GM10266 (cell line): Measurements from ENCODE around the gene IPPK.

ENCODE experiments used
- DNase-seq: peaks from one replicate; pipeline ENCODE4 v3.0.0; 2012; ENCODE audit errors: extremely low spot score
- CTCF ChIP-seq: IDR thresholded peaks from 2 replicates; pipeline ENCODE4 v1.5.1; 2012; ENCODE audit warnings: mild to moderate bottlenecking, low read depth; ENCODE audit not compliant: control insufficient read depth, insufficient read depth; ENCODE audit errors: missing control alignments

The IPPK gene

GRCh38 chr9:92617951-92618510, 51.9 kb downstream of the IPPK start:
- no peak for DNase-seq
- TF ChIP-seq CTCF = no peak

GRCh38 chr9:92617195-92617813, 52.6 kb downstream of the IPPK start:
- TF ChIP-seq CTCF = no peak

GRCh38 chr9:92616655-92617111, 53.2 kb downstream of the IPPK start:
- TF ChIP-seq CTCF = no peak
- no peak for DNase-seq

More at GRCh38 chr9:92617195-92617813, 52.6 kb downstream of the IPPK start:
- no peak for DNase-seq

- TF ChIP-seq CTCF = no peak
- no peak for DNase-seq
These were observed 53.7 kb downstream of the IPPK start for GRCh38 chr9:92616199-92616641.

GRCh38 chr9:92615790-92616189, 54.1 kb downstream of the IPPK start:
- DNase-seq = no peak
- no peak for TF ChIP-seq CTCF

- no peak for DNase-seq
- no peak for TF ChIP-seq CTCF
These were observed 55.0 kb downstream of the IPPK start for GRCh38 chr9:92614763-92615461.

GRCh38 chr9:92614123-92614510, 55.8 kb downstream of the IPPK start:
- no peak for TF ChIP-seq CTCF
- DNase-seq = no peak
